Mammary epithelial cell (primary cell): ENCODE measurements around the gene TAB3.
A peak's percentile ranks its signal among the peaks of the same experiment; 100 is the strongest.

ENCODE experiments used
- CTCF ChIP-seq, 2 donors: IDR thresholded peaks in 1 of 2; conservative IDR thresholded peaks in 1 of 2; 2 replicates each; pipeline ENCODE4 v1.5.1; 2011 to 2012; ENCODE audit warnings: inconsistent platforms in 2 of 2, low read length in 2 of 2, mild to moderate bottlenecking in 2 of 2, control low read depth in 1 of 2, low read depth in 1 of 2; ENCODE audit not compliant: insufficient read depth in 1 of 2; ENCODE audit errors: extremely low read depth in 1 of 2
- EZH2 ChIP-seq: IDR thresholded peaks from 2 replicates; pipeline ENCODE4 v1.6.1; 2012; ENCODE audit warnings: low read length, inconsistent platforms, borderline replicate concordance

- TF ChIP-seq CTCF (conservative IDR thresholded peaks at IDR 0.05 in 1 of 2, IDR thresholded peaks at IDR 0.05 in 1 of 2; ENCODE audit: extremely low read depth in 1 of 2, insufficient read depth in 1 of 2, low read depth in 1 of 2, low read length in 2 of 2) (peak in 1 of 2 donors; percentile 33), EZH2 (no peak)
These were observed 67.9 kb downstream of the TAB3 start for GRCh38 chrX:30821116-30821515.
